Neural cell (in vitro differentiated cells): ENCODE measurements around the gene FAM107B. TPM values are rescaled to one million over a fixed set of nuclear protein-coding genes. Genes with fewer than 3 reads are reported as not detected.

ENCODE experiments used
- H2AFZ ChIP-seq: fragments of 200-600, 300-800 bp; sonication (generic), shearing (Covaris generic); 2 replicates; pipeline ENCODE4 v1.6.0; 2014; ENCODE audit warnings: low read depth, mild to moderate bottlenecking, antibody characterized with exemption, low read length, moderate library complexity
- H3F3A ChIP-seq: fragments of 200-600 bp; shearing (Covaris generic); 2 replicates; pipeline ENCODE4 v1.6.1; 2016; ENCODE audit warnings: mild to moderate bottlenecking, moderate library complexity, mixed read lengths, antibody characterized with exemption, low read length; ENCODE audit not compliant: insufficient read depth, poor library complexity, severe bottlenecking
- H3K27ac ChIP-seq: fragments of 200-600, 300-800 bp; sonication (generic), shearing (Covaris generic); 2 replicates; pipeline ENCODE4 v1.5.1; 2014; ENCODE audit warnings: mild to moderate bottlenecking, low read length, moderate library complexity
- H3K27me3 ChIP-seq: fragments of 300-800, 200-600 bp; sonication (generic), shearing (Covaris generic); 2 replicates; pipeline ENCODE4 v1.6.0; 2014; ENCODE audit warnings: mild to moderate bottlenecking, low read depth, low read length, moderate library complexity; ENCODE audit not compliant: insufficient read depth
- H3K36me3 ChIP-seq: fragments of 300-800, 200-600 bp; sonication (generic), shearing (Covaris generic); 2 replicates; pipeline ENCODE4 v1.5.1; 2014; ENCODE audit warnings: mild to moderate bottlenecking, antibody characterized with exemption, low read length, moderate library complexity; ENCODE audit not compliant: insufficient read depth
- H3K4me2 ChIP-seq: fragments of 300-800, 200-600 bp; sonication (generic), shearing (Covaris generic); 2 replicates; pipeline ENCODE4 v1.6.0; 2014; ENCODE audit warnings: mild to moderate bottlenecking, low read length
- H3K4me3 ChIP-seq: fragments of 300-800, 200-600 bp; sonication (generic), shearing (Covaris generic); 2 replicates; pipeline ENCODE4 v1.5.1; 2014; ENCODE audit warnings: mild to moderate bottlenecking, low read length, moderate library complexity
- H3K79me2 ChIP-seq: fragments of 200-600 bp; shearing (Covaris generic); replicated peaks from 2 replicates; pipeline ENCODE4 v1.6.0; 2014; ENCODE audit warnings: mild to moderate bottlenecking, low read length, moderate library complexity; ENCODE audit not compliant: insufficient read depth
- H3K9ac ChIP-seq: fragments of 300-800, 200-600 bp; sonication (generic), shearing (Covaris generic); 2 replicates; pipeline ENCODE4 v1.6.1; 2016; ENCODE audit warnings: mild to moderate bottlenecking, low read length, mixed read lengths
- H3K9me2 ChIP-seq: fragments of 200-600 bp; shearing (Covaris generic); 2 replicates; pipeline ENCODE4 v1.6.1; 2016; ENCODE audit warnings: mild to moderate bottlenecking, low read length, mixed read lengths; ENCODE audit not compliant: insufficient read depth
- H3K9me3 ChIP-seq: fragments of 200-600, 300-800 bp; sonication (generic), shearing (Covaris generic); 2 replicates; pipeline ENCODE4 v1.6.1; 2016; ENCODE audit warnings: mild to moderate bottlenecking, mixed run types, low read length, moderate library complexity, mixed read lengths
- H4K20me1 ChIP-seq: fragments of 200-600 bp; shearing (Covaris generic); 2 replicates; pipeline ENCODE4 v1.6.1; 2016; ENCODE audit warnings: mild to moderate bottlenecking, mixed run types; ENCODE audit not compliant: insufficient read depth
- EP300 ChIP-seq: fragments of 450-650 bp; conservative IDR thresholded peaks from 2 replicates; pipeline ENCODE4 v1.6.1; 2014; ENCODE audit warnings: antibody characterized with exemption, mild to moderate bottlenecking, moderate library complexity; ENCODE audit not compliant: poor library complexity, severe bottlenecking
- EZH2 ChIP-seq: fragments of 200-600, 300-800 bp; shearing (Covaris generic), sonication (generic); IDR thresholded peaks from 2 replicates; pipeline ENCODE4 v1.6.1; 2014; ENCODE audit warnings: antibody characterized with exemption, low read length, borderline replicate concordance, mild to moderate bottlenecking; ENCODE audit not compliant: insufficient read depth, poor library complexity, severe bottlenecking
- MXI1 ChIP-seq: fragments of 450-650 bp; conservative IDR thresholded peaks from 2 replicates; pipeline ENCODE4 v1.6.1; 2014; ENCODE audit warnings: antibody characterized with exemption, mild to moderate bottlenecking; ENCODE audit not compliant: poor library complexity, severe bottlenecking
- POLR2AphosphoS5 ChIP-seq: IDR thresholded peaks from 2 replicates; pipeline ENCODE4 v1.6.1; 2012
- RAD21 ChIP-seq: fragments of 450-650 bp; conservative IDR thresholded peaks from 2 replicates; pipeline ENCODE4 v1.6.1; 2014; ENCODE audit warnings: antibody characterized with exemption, mild to moderate bottlenecking, moderate library complexity
- SMC3 ChIP-seq: fragments of 450-650 bp; conservative IDR thresholded peaks from 2 replicates; pipeline ENCODE4 v1.6.1; 2014; ENCODE audit warnings: antibody characterized with exemption, mild to moderate bottlenecking, moderate library complexity; ENCODE audit not compliant: poor library complexity
- TAF1 ChIP-seq: IDR thresholded peaks from 2 replicates; pipeline ENCODE4 v1.6.1; 2012; ENCODE audit warnings: low read depth
- polyA plus RNA-seq: library from polyadenylated mRNA; depleted of rRNA; stranded (reverse); fragments of >200 nt; gene quantifications from 2 replicates; pipeline ENCODE4 v1.2.3, GENCODE V29; 2014
- TF ChIP-seq, protein P1 (sequence below): fragments of 450-650 bp; IDR thresholded peaks from 2 replicates; pipeline ENCODE4 v1.5.1; 2014; ENCODE audit warnings: antibody characterized with exemption, mild to moderate bottlenecking, moderate library complexity; ENCODE audit not compliant: poor library complexity, severe bottlenecking
- TF ChIP-seq, protein P2 (sequence below): IDR thresholded peaks from 2 replicates; pipeline ENCODE4 v1.6.1; 2012; ENCODE audit warnings: borderline replicate concordance

The FAM107B gene
- polyA plus RNA-seq, 1 donor from 2014 or later, result 106 TPM

DNA sequence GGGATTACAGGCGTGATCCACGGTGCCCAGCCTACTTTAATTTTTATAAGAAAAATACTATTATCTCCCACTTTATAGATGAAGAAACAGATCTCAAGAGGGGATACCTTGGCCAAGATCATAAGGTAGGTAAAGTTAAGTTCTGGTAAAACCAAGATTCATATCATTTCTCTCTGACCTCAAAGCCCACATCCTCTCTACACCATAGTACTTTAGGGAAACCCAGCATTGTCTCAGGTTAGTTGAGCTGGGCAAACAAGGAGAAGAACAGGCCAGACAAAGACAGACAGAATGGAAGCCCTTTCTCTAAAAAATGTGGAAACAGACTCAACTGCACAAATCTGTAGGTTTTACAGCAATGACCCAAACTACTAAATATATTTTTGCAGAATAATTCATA, 246.2 kb downstream of the FAM107B start:
- Histone ChIP-seq H3K36me3 (no peaks in the 10 kb centered on the region), H2AFZ (no peak overlapping the region)
- TF ChIP-seq, protein P1, sequence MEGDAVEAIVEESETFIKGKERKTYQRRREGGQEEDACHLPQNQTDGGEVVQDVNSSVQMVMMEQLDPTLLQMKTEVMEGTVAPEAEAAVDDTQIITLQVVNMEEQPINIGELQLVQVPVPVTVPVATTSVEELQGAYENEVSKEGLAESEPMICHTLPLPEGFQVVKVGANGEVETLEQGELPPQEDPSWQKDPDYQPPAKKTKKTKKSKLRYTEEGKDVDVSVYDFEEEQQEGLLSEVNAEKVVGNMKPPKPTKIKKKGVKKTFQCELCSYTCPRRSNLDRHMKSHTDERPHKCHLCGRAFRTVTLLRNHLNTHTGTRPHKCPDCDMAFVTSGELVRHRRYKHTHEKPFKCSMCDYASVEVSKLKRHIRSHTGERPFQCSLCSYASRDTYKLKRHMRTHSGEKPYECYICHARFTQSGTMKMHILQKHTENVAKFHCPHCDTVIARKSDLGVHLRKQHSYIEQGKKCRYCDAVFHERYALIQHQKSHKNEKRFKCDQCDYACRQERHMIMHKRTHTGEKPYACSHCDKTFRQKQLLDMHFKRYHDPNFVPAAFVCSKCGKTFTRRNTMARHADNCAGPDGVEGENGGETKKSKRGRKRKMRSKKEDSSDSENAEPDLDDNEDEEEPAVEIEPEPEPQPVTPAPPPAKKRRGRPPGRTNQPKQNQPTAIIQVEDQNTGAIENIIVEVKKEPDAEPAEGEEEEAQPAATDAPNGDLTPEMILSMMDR, result no peak
- TF ChIP-seq MXI1, result no peak
- no peak for TF ChIP-seq RAD21
- TF ChIP-seq, protein P2, sequence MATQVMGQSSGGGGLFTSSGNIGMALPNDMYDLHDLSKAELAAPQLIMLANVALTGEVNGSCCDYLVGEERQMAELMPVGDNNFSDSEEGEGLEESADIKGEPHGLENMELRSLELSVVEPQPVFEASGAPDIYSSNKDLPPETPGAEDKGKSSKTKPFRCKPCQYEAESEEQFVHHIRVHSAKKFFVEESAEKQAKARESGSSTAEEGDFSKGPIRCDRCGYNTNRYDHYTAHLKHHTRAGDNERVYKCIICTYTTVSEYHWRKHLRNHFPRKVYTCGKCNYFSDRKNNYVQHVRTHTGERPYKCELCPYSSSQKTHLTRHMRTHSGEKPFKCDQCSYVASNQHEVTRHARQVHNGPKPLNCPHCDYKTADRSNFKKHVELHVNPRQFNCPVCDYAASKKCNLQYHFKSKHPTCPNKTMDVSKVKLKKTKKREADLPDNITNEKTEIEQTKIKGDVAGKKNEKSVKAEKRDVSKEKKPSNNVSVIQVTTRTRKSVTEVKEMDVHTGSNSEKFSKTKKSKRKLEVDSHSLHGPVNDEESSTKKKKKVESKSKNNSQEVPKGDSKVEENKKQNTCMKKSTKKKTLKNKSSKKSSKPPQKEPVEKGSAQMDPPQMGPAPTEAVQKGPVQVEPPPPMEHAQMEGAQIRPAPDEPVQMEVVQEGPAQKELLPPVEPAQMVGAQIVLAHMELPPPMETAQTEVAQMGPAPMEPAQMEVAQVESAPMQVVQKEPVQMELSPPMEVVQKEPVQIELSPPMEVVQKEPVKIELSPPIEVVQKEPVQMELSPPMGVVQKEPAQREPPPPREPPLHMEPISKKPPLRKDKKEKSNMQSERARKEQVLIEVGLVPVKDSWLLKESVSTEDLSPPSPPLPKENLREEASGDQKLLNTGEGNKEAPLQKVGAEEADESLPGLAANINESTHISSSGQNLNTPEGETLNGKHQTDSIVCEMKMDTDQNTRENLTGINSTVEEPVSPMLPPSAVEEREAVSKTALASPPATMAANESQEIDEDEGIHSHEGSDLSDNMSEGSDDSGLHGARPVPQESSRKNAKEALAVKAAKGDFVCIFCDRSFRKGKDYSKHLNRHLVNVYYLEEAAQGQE, result no peak
- TF ChIP-seq SMC3, result no peak
- TF ChIP-seq POLR2AphosphoS5, result no peak
- no peak for TF ChIP-seq TAF1
- TF ChIP-seq EP300, result no peak
- TF ChIP-seq EZH2, result no peak

DNA sequence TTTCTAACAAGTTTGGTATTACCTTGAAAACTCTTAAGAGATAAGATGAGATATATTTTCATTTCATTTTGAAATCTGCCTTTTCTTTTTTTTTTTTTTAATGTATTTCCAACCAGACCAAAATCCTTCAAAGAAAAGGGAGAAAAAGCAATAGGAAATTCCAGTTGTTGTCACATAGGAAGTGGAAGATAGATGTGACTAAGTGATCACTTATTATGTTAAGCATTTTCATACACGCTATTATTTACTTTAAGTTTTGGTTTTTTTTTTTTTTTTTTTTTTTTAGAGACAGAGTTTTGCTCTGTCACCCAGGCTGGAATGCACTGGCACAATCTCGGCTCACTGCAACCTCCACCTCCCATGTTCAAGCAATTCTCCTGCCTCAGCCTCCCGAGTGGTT, 246.8 kb downstream of the FAM107B start:
- Histone ChIP-seq H3F3A (no peaks in the 10 kb centered on the region), H3K9me3 (no peaks in the 10 kb centered on the region), H3K4me2 (no peak overlapping the region), H3K36me3 (no peaks in the 10 kb centered on the region), H3K27me3 (no peaks in the 10 kb centered on the region), H3K27ac (no peak overlapping the region), H3K9me2 (no peaks in the 10 kb centered on the region), H3K79me2 (peaks cover 11% of the 10 kb centered on the region), H3K4me3 (no peak overlapping the region), H3K9ac (no peak overlapping the region), H2AFZ (no peak overlapping the region), H4K20me1 (no peaks in the 10 kb centered on the region)
- TF ChIP-seq RAD21 (no peak), TAF1 (no peak), EZH2 (no peak), EP300 (no peak), POLR2AphosphoS5 (no peak), SMC3 (no peak), MXI1 (no peak)
- TF ChIP-seq, protein P1, result no peak
- TF ChIP-seq, protein P2, result no peak

More for the DNA sequence above, 246.2 kb downstream of the FAM107B start:
- Histone ChIP-seq H3K9me3 (no peaks in the 10 kb centered on the region), H3F3A (no peaks in the 10 kb centered on the region), H3K9ac (no peak overlapping the region), H3K9me2 (no peaks in the 10 kb centered on the region), H3K79me2 (peaks cover 11% of the 10 kb centered on the region), H3K27ac (no peak overlapping the region), H3K4me3 (no peak overlapping the region), H3K27me3 (no peaks in the 10 kb centered on the region), H4K20me1 (no peaks in the 10 kb centered on the region), H3K4me2 (no peak overlapping the region)
